HL-60 (cell line): ENCODE results near the gene ZMYM2.

Source experiments
- POLR2AphosphoS5 ChIP-seq: IDR thresholded peaks from 2 replicates; pipeline ENCODE4 v1.6.1; 2012; ENCODE audit warnings: low read depth
- TF ChIP-seq, protein P1 (sequence below): IDR thresholded peaks from one replicate; pipeline ENCODE4 v1.5.1; 2011; ENCODE audit warnings: low read length, control low read depth, inconsistent platforms; ENCODE audit not compliant: insufficient read depth

DNA sequence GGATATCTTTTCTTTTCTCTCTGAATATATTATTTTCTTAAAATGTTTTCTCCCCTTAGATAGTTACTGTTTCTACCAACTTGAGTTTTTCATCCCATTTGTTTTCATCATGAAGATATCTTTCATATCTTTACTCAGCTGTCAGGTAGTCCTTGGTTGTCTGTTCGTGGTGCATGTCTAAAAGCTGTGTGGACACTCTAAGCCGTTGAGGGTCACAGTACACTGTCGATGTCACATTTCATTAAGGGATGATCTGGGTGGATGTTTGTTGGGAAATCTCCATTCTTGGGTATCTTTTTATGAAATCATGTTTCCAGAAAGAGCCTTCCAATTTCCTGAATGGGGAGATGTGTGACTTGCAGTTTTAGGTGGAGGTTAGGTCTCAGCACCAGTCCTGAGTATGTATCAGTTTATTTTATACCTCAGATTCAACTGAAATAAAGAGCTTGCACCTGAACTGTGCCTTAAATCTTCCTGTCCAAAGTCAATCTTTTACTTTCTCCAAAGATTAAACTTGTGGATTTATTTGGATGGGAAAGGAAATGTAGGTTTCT is 23.2 kb downstream of the ZMYM2 start:
- TF ChIP-seq, protein P1, sequence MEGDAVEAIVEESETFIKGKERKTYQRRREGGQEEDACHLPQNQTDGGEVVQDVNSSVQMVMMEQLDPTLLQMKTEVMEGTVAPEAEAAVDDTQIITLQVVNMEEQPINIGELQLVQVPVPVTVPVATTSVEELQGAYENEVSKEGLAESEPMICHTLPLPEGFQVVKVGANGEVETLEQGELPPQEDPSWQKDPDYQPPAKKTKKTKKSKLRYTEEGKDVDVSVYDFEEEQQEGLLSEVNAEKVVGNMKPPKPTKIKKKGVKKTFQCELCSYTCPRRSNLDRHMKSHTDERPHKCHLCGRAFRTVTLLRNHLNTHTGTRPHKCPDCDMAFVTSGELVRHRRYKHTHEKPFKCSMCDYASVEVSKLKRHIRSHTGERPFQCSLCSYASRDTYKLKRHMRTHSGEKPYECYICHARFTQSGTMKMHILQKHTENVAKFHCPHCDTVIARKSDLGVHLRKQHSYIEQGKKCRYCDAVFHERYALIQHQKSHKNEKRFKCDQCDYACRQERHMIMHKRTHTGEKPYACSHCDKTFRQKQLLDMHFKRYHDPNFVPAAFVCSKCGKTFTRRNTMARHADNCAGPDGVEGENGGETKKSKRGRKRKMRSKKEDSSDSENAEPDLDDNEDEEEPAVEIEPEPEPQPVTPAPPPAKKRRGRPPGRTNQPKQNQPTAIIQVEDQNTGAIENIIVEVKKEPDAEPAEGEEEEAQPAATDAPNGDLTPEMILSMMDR = no peak
- TF ChIP-seq POLR2AphosphoS5 = no peak
